ENCODE measurements around the gene DIO2. TPM values are rescaled to one million over a fixed set of nuclear protein-coding genes. Genes with fewer than 3 reads are reported as not detected.

Gene DIO2
- total RNA-seq, 1 experiment from 2014 or later: 0.04 TPM

DNA sequence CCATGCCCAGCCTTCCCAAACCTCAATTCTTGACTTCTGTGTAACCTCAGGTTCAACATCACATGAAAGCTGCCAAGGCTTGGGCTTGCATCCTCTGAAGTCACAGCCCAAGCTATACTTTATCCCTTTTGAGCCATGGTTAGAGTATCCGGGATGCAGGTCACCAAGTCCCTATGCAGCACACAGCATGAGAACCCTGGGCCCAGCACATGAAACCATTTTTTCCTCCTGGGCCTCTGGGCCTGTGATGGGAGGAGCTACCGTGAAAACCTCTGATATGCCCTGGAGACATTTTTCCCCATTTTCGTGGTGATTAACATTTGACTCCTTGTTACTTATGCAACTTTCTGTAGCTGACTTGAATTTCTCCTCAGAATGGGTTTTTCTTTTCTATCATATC, 25.8 kb upstream of the DIO2 start (continued):
- TF ChIP-seq ESRRA (CRISPR knock-in tag; IDR thresholded peaks at IDR 0.05; ENCODE audit: borderline replicate concordance) (no peak), SOX15 (CRISPR knock-in tag; IDR thresholded peaks at IDR 0.05) (no peak)

DNA sequence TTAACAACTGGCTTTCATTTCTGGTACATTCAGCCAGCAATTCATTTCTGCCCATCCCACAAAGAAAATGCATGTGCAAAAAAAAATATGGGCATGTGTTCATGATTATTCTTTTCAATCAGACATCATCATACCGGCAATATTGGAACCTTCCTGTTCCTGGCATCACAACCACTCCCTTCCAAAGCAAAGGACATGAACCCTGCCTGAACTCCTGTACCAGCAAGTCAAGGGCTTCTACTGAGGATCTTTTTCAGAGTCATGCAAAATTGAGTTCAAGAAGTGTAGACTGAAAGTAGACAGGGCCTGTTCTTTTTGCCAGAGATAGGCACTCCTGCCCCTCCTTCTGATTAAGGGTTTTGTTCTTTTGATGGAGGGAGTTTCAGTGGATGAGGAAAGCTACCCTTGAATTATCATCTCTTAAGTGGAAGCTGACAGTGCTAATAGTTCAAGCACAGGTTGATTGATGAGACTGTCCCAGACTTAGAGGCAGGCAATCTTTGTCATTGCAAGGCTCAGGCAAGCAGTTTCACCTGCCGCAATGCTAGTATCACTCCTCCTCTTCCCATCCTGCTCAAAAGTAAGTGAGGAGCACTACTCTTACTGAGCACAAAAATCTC, 22.3 kb upstream of the DIO2 start:
- TF ChIP-seq, protein P1, sequence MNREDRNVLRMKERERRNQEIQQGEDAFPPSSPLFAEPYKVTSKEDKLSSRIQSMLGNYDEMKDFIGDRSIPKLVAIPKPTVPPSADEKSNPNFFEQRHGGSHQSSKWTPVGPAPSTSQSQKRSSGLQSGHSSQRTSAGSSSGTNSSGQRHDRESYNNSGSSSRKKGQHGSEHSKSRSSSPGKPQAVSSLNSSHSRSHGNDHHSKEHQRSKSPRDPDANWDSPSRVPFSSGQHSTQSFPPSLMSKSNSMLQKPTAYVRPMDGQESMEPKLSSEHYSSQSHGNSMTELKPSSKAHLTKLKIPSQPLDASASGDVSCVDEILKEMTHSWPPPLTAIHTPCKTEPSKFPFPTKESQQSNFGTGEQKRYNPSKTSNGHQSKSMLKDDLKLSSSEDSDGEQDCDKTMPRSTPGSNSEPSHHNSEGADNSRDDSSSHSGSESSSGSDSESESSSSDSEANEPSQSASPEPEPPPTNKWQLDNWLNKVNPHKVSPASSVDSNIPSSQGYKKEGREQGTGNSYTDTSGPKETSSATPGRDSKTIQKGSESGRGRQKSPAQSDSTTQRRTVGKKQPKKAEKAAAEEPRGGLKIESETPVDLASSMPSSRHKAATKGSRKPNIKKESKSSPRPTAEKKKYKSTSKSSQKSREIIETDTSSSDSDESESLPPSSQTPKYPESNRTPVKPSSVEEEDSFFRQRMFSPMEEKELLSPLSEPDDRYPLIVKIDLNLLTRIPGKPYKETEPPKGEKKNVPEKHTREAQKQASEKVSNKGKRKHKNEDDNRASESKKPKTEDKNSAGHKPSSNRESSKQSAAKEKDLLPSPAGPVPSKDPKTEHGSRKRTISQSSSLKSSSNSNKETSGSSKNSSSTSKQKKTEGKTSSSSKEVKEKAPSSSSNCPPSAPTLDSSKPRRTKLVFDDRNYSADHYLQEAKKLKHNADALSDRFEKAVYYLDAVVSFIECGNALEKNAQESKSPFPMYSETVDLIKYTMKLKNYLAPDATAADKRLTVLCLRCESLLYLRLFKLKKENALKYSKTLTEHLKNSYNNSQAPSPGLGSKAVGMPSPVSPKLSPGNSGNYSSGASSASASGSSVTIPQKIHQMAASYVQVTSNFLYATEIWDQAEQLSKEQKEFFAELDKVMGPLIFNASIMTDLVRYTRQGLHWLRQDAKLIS (CRISPR knock-in tag; IDR thresholded peaks at IDR 0.05; ENCODE audit: borderline replicate concordance): no peak
- no peak for TF ChIP-seq RORB (CRISPR knock-in tag; IDR thresholded peaks at IDR 0.05)
- TF ChIP-seq ESRRA (CRISPR knock-in tag; IDR thresholded peaks at IDR 0.05; ENCODE audit: borderline replicate concordance): no peak
- no peak for TF ChIP-seq KAT7 (CRISPR knock-in tag; IDR thresholded peaks at IDR 0.05; ENCODE audit: borderline replicate concordance)
- TF ChIP-seq, protein P2, sequence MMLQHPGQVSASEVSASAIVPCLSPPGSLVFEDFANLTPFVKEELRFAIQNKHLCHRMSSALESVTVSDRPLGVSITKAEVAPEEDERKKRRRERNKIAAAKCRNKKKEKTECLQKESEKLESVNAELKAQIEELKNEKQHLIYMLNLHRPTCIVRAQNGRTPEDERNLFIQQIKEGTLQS (CRISPR knock-in tag; conservative IDR thresholded peaks at IDR 0.05): no peak
- TF ChIP-seq, protein P3, sequence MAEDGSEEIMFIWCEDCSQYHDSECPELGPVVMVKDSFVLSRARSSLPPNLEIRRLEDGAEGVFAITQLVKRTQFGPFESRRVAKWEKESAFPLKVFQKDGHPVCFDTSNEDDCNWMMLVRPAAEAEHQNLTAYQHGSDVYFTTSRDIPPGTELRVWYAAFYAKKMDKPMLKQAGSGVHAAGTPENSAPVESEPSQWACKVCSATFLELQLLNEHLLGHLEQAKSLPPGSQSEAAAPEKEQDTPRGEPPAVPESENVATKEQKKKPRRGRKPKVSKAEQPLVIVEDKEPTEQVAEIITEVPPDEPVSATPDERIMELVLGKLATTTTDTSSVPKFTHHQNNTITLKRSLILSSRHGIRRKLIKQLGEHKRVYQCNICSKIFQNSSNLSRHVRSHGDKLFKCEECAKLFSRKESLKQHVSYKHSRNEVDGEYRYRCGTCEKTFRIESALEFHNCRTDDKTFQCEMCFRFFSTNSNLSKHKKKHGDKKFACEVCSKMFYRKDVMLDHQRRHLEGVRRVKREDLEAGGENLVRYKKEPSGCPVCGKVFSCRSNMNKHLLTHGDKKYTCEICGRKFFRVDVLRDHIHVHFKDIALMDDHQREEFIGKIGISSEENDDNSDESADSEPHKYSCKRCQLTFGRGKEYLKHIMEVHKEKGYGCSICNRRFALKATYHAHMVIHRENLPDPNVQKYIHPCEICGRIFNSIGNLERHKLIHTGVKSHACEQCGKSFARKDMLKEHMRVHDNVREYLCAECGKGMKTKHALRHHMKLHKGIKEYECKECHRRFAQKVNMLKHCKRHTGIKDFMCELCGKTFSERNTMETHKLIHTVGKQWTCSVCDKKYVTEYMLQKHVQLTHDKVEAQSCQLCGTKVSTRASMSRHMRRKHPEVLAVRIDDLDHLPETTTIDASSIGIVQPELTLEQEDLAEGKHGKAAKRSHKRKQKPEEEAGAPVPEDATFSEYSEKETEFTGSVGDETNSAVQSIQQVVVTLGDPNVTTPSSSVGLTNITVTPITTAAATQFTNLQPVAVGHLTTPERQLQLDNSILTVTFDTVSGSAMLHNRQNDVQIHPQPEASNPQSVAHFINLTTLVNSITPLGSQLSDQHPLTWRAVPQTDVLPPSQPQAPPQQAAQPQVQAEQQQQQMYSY (CRISPR knock-in tag; IDR thresholded peaks at IDR 0.05): no peak
- no peak for TF ChIP-seq GABPB1 (CRISPR knock-in tag; IDR thresholded peaks at IDR 0.05)
- TF ChIP-seq ZNF396 (CRISPR knock-in tag; IDR thresholded peaks at IDR 0.05; ENCODE audit: borderline replicate concordance): no peak
- TF ChIP-seq ZNF671 (CRISPR knock-in tag; IDR thresholded peaks at IDR 0.05): no peak
- TF ChIP-seq ZBTB21 (CRISPR knock-in tag; IDR thresholded peaks at IDR 0.05; ENCODE audit: borderline replicate concordance): no peak
- TF ChIP-seq, protein P4, sequence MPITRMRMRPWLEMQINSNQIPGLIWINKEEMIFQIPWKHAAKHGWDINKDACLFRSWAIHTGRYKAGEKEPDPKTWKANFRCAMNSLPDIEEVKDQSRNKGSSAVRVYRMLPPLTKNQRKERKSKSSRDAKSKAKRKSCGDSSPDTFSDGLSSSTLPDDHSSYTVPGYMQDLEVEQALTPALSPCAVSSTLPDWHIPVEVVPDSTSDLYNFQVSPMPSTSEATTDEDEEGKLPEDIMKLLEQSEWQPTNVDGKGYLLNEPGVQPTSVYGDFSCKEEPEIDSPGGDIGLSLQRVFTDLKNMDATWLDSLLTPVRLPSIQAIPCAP (CRISPR knock-in tag; IDR thresholded peaks at IDR 0.05): no peak
- TF ChIP-seq NR2C2 (CRISPR knock-in tag; IDR thresholded peaks at IDR 0.05): no peak
- TF ChIP-seq PRRX2 (CRISPR knock-in tag; IDR thresholded peaks at IDR 0.05): no peak
- TF ChIP-seq ZNF232 (CRISPR knock-in tag; IDR thresholded peaks at IDR 0.05): no peak
- TF ChIP-seq, protein P5, sequence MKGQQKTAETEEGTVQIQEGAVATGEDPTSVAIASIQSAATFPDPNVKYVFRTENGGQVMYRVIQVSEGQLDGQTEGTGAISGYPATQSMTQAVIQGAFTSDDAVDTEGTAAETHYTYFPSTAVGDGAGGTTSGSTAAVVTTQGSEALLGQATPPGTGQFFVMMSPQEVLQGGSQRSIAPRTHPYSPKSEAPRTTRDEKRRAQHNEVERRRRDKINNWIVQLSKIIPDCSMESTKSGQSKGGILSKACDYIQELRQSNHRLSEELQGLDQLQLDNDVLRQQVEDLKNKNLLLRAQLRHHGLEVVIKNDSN (CRISPR knock-in tag; IDR thresholded peaks at IDR 0.05): no peak
- TF ChIP-seq JUN (CRISPR knock-in tag; IDR thresholded peaks at IDR 0.05): no peak
- no peak for TF ChIP-seq FOXJ3 (CRISPR knock-in tag; IDR thresholded peaks at IDR 0.05; ENCODE audit: borderline replicate concordance)
- CTCF ChIA-PET: no interaction called here
- Mint-ChIP-seq H3K27ac (no peak overlapping the region), H3K4me3 (no peak overlapping the region), H3K27me3 (ENCODE audit: low read depth) (peaks cover 5% of the 10 kb centered on the region), H3K4me1 (no peaks in the 10 kb centered on the region), H3K9me3 (peaks cover 84% of the 10 kb centered on the region), H3K36me3 (peaks cover 60% of the 10 kb centered on the region)
- DNase-seq (ENCODE audit: low spot score): no peak
- POLR2A ChIA-PET: no interaction called here
- no peak for ATAC-seq

Data from WTC11 (cell line).